Inflammatory macrophage (primary cell): ENCODE data around the gene ZBTB14.

ENCODE experiments used
- DNase-seq, 2 donors: peaks; one replicate each; pipeline ENCODE4 v3.0.0-alpha.2; 2020 to 2022
- total RNA-seq, 18 experiments: gene quantifications; one replicate each; lab custom pipeline; 2026; ENCODE audit warnings: mixed read lengths in 6 of 18, inconsistent platforms in 2 of 18; lab: John Stamatoyannopoulos, UW

The ZBTB14 gene, protein sequence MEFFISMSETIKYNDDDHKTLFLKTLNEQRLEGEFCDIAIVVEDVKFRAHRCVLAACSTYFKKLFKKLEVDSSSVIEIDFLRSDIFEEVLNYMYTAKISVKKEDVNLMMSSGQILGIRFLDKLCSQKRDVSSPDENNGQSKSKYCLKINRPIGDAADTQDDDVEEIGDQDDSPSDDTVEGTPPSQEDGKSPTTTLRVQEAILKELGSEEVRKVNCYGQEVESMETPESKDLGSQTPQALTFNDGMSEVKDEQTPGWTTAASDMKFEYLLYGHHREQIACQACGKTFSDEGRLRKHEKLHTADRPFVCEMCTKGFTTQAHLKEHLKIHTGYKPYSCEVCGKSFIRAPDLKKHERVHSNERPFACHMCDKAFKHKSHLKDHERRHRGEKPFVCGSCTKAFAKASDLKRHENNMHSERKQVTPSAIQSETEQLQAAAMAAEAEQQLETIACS
- 4.8 to 29.3 (median 21.9) reads per million in 18 experiments for total RNA-seq

DNA sequence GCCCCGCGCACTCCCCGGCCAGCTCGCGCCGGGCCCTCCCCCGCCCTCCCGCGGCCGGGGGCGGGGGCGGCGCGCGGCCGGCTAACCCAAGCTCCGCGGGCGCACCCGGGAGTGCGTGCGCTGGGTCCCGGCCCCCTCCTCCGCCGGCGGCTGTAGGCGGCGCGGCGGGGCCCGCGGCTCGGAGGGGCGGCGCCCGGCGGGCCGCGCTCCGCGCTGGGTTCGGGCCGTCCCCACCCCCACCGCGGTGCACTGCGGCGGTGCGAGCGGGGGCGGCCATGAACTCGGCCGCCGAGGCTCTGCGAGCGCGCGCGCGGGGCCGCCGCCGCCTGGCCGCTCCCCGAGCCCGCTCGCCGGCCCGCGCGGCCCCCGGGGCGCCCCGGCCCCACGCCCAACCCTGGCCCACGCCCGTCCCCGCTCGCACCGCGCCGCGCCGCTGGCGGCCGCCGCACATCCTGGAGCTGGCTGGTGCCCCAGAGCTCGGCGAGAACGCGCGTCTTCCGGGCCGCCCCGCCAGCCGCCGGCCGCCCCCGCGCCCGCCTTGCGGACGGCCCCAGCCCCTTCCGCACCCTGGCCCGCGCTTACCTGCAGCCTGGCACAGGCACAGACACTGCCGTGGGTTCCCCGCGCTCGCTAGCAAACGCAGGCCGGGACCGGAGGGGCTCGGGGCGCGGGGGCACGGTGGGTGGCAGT, at the start of gene ZBTB14:
TSS of gene ZBTB14 (minus strand) at position 496 of the 690 bp plus-strand sequence. CDS start 2,480 bp downstream, outside the sequence.
- peak; percentile 58 to 84 for DNase-seq

GRCh38 chr18:5339202-5339834, 43.8 kb upstream of the ZBTB14 start:
- DNase-seq, result no peak

DNA sequence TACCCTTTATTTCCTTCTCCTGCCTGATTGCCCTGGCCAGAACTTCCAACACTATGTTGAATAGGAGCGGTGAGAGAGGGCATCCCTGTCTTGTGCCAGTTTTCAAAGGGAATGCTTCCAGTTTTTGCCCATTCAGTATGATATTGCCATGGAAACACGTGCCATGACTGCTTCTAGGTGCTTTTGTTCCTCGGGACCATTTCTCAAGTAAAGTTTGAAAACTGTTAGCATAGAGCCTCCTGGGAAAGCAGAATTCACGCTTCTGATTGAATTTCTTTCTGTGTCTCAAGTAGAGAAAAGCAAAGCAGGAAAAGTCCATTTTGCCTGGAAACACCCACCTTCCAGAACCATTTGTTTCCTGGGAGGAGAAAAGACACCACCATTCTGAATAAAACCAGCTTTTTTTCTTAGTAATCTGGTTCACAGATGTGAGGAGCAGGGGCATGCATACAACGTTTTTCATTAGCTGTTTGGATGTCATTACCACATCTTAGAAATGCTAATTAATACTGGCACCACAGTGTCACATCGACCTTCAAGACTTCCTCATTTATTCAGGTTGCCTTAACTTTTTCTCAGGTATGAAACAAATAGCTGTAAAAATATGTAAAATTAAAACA, 39.0 kb upstream of the ZBTB14 start:
- no peak for DNase-seq

- no peak for DNase-seq
Measured at GRCh38 chr18:5318061-5318700, 22.7 kb upstream of the ZBTB14 start.

DNA sequence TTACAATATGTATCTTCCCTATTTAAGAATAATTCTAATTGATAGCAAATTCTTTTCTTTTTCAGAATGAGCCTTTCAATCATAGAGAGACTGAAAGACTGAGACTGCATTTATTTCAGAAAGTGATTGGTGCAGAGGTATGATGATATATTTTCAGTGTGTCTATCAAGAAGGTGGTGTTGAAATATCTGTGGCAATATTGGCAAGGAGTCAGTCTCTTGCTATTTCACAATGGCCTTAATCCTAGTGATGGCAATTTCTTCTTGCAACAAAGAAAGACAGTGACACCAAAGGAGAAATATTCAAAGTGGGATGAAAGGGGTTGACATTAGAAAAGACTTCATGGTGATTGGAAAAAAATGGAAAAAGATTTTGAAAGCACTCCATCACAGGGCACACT, 21.7 kb upstream of the ZBTB14 start:
- DNase-seq, result peak; percentile 40 to 74

DNA sequence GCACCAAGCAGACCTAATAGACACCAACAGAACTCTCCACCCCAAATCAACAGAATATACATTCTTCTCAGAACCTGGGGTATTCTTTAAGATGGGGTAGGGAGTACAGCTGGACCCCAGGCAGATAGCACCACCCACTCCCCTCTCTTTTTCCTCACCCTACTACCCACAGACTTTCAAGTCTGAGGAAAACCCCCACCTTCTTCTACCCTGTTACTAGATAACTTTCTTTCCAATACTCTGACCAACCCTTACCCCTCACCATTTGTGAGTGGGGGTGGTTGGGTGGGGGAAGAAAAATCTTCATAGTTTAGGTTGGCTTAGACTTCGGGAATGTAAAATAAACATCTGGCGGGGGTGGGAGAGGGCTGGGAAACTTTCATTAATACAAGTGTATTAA, 20.3 kb upstream of the ZBTB14 start:
- DNase-seq, result no peak

DNA sequence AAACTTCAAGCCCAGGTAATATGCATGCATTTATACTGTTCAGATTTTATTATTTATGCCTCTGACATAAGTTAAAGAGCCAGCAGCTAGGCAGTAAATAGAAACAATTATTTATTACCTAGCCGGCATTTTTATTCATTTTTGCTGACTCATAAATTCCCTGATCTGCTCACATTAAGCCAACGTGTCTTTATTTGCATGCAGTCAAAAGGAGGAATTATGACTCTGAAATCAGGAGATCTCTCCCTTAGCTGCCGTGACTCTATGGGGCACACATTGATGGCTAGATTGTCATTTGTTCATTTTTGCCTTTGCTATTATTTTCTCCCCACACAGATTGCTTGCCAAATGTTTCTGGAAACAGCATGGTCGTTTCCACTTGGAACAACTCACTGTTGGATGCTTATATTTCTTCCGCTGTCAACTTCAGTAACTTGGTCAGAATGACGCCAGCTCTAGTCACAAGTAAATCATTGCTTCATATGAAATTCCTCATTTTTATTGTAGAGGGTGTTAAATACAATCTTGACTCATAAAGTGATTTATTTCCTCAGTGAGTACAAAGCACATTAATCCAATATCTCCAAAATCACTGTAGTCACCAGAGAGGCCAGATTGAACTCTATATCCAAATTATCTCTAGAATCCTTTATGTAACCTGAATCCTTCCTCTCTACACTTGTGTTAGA, 15.9 kb upstream of the ZBTB14 start:
- peak; percentile 66 to 72 for DNase-seq

- peak; percentile 38 to 60 for DNase-seq
Measured at GRCh38 chr18:5309888-5310470, 14.5 kb upstream of the ZBTB14 start.

DNA sequence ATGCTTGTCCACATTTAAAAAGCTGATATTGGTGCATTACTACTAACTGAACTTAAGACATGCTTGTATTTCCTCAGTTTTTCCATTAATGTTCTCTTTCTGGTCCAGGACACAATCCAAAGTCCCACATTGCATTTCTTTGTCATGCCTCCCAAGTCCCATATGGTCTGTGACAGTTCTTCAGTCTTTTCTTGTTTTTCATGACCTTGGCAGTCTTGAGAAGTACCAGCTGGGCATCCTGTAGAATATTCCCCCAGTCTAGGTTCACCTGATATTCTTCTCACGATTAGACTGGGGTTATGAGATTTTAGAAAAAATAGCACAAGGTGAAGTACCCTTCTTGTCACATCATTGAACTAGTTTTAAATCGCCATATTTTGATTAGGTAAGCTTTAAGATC, 10.3 kb upstream of the ZBTB14 start:
- no peak for DNase-seq

DNA sequence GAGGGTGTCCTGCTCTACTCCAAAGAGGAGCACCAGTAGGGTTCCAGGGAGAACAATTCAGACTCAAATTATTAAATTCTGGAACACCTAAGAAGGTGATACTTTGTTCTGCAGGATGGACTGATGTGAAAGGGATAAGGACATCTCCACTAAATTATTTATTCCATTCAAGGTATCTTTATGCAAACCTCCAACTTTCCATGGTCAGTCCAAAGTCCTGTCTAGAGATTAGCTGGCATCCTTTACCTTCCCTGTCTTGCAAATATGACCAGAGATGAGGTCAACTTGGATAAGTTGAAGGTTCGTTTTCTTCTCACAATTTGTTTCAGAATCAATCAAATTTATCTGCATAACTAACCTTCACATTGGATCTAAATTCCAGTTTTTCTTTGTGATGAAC, 8.7 kb upstream of the ZBTB14 start:
- DNase-seq, result no peak

DNA sequence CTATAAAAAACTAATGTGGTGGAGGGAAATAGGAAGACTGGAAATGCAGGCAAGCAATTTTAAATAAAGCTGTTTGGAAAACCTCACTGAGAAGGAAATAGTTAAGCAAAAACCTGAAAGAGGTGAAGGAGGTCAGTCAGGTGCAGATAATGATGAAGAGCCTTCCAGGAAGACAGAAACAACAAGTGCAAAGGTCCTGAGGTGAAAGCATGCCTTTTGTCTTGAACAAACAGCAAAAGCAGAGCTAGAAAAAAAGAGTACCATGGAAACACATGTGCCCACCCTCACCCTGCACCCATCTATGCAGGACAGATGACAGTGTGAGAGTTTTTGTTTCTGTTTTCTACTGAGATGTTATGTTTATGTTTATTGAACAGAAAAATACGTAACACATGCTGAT, 8.1 kb upstream of the ZBTB14 start:
- no peak for DNase-seq

- no peak for DNase-seq
Measured at GRCh38 chr18:5302606-5303005, 7.1 kb upstream of the ZBTB14 start.

GRCh38 chr18:5300476-5301010, 5.0 kb upstream of the ZBTB14 start:
- DNase-seq, result no peak

GRCh38 chr18:5298156-5298852, 2.8 kb upstream of the ZBTB14 start:
- no peak for DNase-seq

GRCh38 chr18:5297597-5297996, 2.1 kb upstream of the ZBTB14 start:
- DNase-seq, result no peak

DNA sequence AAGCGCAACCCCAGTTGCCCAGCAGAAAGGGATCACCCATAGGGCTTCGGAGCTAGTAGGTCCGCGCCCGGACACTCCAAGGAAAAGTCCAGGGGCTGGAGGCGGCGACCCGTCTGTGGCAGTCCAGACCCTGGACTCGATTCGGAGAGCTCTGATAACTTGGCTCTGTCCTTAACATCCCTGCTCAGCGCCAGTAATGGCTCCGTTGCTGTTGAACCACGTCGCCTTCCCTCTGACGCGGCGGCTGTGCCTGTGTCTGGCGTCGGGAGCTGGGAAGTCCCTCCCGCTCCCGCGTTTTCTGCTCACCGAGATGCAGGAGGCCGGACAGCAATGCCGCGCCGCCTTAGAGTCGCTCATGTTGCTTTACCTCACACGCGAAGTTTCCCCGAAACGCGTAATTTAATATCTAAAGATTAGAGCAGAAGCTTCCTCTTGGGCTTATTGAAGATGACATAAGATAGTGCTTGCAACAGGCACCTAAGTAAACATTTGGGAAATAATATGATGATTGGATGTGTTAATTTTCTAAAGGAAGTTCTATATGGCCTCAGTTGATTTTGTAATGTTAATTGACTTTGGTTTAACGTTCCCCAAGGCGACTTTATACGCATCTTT, 1.3 kb upstream of the ZBTB14 start:
- peak; percentile 72 to 85 for DNase-seq

- DNase-seq, result peak; percentile 97
Measured at GRCh38 chr18:5295981-5296705, 617 bp upstream of the ZBTB14 start.

DNA sequence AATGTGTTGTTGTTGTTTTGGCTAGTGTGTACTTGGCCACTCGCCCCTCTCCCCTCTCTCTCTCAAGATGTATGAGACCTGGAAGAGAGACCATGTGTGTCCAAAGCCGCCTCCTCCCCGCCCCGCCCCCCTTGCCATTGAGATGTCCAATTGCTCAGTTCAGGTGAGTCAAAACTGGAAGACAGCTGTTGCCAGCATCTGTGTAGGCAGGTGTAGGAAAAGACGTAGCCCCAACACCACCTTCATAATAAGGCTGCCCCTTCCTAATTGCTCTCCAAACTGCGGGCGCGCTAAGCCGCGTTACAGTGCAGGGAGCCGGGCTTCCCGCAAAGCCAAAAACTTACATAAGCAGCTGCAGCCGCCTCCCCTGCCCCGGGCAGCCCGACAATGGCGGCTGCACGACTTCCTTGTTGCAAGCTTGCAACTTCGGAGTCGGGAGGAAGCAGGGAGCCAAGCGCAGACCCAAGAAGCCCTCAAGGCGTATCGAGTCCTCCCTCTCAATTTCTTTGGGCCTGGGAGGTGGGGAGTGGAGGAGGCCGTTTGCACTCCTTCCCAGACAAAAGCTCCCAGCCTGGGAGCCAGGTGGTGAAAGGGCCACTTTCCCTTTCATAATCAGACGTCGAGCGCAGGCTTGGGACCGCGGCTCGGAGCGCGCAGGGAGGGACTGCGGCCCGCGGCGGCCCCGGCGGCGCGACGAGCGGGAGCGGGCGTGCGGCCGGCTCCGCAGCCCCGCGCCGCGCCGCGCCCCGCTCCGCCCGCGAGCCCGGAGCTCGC, 882 bp downstream of the ZBTB14 start:
- peak; percentile 66 to 79 for DNase-seq

GRCh38 chr18:5294113-5294456, 1.4 kb downstream of the ZBTB14 start:
- DNase-seq, result peak in 1 of 2 donors; percentile 26
